Stimulated activated CD8-positive, alpha-beta memory T cell treated with anti-CD3 and anti-CD28 coated beads, Interleukin-7, amount 100 ng/mL, for 48 hours (primary cell): ENCODE measurements around the gene TMEM92.
"Not testable (repeated sequence)": the region's sequence is repeated elsewhere in the genome, so short reads cannot be mapped to it uniquely, and the experiment has no call there.

Experiments
- DNase-seq, 2 donors: peaks; one replicate each; pipeline ENCODE4 v3.0.0-alpha.2; 2020; ENCODE audit warnings: low read depth in 1 of 2; ENCODE audit errors: extremely low read depth in 1 of 2

TMEM92 gene

DNA sequence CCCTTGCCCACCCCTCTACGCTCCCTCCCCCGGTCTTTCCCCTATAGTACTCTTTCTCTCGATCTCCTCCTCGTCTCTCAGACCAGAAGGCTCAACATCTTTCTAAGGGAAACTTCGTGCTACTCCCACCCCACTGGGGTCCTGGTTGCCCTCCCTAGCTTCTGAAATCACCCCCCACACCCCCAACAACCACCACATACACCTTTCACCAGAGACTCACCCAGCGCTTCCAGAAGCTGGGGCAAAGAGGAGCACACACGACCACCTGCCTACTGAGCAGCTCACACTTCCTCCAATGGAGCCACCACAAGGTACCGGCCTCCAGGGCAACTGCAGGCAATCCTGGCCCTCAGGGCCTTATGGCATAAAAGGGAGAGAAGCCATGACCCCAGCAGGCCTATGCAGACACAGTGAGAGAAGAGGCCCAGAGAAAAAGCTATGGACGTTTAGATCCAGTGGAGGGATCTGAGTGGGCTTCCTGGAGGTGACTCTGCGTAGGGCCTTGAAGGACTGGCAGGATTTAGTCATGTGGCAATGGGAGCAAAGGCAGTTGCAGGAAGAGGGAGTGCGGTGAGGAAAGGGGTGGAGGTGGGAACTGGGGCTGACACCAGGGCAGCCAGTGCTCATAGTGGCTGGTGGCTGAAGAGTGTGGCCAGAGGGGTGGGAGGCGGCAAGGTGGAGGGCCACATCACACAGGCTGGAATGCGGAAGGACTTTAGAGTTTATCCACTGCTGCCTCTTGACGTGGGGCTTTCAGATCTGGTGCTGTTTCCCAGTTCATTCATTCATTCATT lies 12.1 kb upstream of the TMEM92 start:
- no peak for DNase-seq

DNA sequence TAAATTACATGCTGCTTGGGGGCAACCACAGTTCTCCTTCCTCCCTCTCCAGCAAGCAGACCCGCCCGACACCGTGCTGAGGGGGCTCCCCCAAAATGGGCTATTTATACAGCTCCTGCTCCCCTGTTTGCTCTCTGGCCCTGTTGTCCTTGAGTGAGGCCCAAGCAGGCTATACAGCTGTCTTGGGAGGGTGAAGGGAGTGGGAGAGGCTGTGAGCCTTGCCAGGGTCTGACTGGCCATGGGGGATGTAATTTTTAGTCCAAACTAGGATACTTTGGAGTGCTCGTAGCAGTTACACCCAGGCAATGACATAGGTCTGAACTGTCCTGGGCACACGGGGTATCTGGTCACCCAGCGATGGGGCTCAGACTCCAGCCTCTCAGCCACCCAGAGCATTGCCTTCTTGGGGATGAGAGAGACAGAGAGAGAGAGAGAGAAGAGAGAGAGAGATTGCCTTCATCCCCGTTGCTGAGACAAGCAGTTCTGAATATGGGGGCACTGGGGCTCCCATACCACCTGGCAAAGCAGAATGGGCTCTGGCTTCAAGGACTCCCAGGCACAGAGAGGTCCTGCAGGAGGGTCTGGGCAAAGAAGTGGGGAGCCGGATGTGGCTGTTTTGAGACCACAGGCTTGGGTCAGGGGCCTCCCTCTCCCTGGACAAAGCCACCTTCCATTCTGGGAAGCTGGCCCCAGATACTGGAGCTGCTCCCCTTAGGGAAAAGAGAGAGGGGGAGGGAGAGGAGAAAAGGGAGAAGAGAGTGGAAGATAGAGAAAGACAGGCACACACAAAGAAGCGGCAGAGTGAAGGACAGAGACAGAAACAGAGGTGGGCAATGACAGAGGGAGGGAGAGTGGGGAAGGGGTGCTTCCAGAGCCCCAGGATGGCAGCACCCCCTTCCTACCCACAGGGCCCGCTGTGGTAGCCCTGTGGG lies 10.7 kb upstream of the TMEM92 start:
- DNase-seq: no peak

DNA sequence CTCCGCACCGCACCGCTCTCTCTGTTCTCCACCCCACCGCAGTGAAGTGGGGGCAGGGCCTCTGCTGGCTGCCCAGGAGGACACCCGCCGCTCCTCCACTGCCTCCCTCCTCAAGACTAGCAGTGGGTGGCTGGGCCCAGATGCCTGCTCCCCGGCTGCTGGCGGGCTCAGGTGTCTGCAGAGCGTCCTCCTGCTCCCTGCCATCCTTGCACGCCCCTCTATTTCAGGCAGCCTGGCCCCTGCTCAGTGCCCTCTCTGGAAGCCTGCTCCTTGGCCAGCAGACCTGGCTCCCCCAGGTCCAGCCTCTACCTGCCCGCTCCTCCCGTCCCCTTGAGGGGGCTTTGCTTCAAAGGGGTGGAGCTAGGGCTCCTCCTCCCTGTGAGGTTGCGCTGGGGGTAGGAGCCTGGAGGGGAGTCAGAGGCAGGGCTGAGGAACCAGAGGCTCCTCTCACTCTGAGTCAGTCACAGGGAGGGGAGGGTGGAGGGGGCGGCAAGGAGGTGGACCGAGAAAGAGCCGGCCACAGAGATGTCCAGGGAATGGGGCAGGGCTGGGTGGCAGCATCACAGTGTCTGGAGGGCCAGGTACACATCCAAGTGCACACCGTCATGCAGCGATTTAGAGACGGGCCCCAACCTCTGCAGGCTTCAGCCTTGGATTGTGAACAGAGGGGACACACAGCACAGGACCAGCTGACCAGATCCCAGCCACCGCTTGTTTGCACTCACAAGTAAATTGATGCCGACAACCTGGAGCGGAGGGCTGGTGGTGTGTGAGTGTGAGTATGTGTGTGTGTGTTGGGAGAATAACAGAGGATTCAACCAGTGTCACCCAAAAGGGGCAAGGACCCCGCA lies 9.8 kb upstream of the TMEM92 start:
- DNase-seq: no peak

DNA sequence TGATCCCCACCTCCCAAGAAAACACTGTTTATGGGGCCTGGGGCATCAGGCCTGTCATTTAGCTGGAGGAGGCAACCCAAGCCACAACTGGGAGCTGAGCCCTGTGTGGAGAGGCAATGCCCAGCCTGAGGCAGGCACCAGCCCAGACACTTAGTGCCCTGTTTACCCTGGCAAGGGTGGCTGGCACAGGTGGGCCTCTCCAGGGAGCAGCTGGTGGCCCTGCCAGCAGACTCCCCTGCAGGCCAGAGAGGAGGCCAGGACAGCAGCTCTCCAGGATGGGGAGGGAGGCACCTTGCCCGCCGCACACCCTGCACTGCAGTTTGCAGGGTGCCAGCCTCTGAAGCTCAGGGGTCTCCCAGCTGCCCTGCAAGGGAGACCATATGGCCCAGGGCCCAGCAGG lies 9.1 kb upstream of the TMEM92 start:
- DNase-seq: no peak

DNA sequence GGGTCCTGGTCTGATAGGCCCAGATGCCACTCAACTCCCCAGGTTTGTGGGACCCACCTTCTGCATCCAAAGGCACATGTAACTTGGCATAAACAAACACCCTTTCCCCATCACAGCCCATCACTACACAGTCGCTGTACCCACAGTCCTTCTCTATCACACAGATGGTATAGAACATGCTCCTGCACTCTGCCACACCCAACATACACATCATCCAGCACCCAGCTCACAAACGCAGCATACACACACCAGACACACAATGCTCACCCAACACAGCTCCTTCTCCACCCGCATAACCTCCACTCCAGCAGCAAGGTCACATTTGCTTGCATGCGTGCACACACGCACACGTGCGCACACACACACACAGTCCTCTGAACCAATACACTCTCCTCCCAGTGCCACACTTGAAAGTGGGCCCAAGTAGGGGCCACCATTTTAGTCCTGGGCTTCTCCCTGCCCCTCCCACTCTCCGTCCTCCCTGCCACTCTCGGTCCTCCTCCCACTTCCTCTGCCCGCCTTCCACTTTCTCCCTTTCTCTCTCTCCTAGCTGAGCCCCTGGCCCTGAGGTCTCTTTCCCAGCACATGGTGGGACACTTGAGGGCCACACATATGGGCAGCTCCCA lies 8.5 kb upstream of the TMEM92 start:
- DNase-seq: no peak

DNA sequence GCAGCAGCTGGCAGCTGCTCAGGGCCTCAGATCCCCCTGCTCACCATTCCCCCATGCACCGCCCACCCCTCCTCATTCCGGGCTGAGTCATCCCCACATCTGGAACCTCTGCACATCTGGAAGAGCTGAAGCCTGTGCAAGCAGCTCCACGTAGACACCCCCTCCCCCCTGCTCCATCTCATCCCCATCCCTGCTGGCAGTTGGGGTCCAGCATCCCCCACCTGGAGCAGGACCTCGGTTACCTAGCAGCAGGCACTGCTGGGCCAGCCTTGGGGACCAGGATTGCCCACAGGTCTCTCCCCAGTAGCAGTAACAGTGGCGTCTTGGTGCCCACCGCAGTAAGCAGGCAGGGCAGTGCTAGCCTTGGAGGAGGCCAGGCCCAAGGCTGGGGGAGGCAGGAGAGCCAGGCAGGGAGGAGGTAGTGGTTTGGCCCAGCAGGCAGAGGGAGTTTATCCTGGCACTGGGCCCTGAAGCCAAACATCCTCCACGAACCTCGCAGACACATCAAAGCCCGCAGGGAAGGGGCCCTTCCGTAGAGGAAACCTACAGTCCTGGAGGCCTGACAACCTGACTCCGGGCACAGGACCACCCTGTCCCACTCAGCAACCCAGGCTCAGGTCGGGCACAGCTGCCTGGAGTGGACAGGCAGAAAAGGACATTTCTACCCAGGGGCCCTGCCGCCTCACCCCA lies 7.7 kb upstream of the TMEM92 start:
- DNase-seq: no peak

DNA sequence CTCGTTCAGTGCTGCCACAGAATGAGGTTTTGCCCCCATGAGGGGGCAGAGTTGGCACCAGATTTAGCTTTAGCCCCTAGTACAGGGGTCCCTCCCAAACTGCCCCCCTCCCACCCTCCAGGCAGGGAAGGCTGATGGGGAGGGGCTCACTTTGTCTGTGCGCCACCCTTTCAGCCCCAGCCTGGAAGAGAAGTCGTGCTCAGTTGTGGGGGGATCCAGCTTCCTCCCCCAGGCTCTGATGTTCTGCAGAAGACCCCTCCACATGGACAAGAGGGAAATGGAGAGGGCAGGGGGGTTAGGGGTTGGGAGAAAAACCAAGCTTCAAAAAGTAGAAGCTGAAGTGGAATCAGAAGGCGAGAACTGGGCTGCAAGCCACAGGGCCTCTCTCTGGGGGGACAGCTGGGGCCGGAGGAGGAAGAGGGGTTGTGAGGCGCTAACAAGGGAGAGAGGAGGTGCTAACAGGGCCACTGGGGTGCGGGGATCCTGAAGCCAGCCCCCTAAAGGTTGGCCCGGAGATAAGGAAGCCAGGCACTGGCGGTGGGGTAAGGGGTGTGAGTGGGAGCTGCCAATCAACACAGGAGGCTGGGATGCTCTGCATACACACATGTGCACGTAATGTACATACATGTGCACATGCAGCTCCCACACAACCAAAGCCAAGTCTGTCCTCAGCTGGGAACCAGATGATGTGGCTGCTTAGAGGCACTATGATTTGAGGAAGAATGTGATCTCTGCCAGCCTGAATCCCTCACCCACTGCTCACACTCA lies 7.0 kb upstream of the TMEM92 start:
- DNase-seq: no peak

DNA sequence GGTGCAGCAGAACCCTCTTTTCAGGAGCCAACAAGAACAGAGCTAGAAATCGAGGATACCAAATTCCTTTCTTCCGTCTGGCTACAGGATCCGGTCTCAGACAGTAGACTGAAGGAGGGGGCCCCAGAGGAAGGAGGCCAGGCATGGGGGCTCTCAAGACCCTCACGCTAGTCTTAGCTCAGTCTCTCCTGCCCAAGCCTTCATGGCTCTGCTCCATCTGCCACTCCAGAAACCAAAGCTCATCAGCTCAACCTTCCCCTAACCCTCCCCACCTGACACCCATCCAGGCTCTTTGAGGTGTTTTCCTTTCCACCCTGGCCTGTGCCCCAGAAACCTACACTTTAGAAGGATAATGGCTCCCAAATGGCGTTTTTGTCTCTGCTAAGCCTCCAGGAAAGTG lies 6.2 kb upstream of the TMEM92 start:
- no peak for DNase-seq

DNA sequence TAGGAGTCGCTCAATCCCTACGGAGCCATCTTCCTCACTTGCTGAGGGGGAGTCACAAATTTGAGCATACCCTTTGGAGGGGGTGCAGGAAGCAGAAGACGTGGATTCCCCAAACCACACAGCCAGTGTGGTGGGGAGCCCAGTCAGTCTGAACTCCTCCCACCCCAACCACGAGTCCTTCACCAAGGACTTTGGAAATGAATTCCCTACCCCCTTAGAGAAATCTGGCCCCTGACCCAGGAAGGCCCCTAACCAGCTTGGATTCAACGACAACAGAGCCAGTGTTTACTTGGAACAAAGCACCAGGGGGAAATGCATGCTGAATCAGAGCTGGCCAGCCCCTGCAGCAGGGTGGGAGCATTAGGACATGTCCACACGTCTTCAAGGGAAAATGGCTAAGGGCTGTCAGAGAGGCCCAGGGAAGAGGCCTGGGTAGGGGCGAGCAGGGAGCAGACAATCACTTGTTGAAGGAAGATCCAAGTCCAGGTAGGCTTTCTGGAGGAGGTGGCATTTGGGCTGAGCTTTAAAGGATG lies 5.5 kb upstream of the TMEM92 start:
- DNase-seq: no peak

DNA sequence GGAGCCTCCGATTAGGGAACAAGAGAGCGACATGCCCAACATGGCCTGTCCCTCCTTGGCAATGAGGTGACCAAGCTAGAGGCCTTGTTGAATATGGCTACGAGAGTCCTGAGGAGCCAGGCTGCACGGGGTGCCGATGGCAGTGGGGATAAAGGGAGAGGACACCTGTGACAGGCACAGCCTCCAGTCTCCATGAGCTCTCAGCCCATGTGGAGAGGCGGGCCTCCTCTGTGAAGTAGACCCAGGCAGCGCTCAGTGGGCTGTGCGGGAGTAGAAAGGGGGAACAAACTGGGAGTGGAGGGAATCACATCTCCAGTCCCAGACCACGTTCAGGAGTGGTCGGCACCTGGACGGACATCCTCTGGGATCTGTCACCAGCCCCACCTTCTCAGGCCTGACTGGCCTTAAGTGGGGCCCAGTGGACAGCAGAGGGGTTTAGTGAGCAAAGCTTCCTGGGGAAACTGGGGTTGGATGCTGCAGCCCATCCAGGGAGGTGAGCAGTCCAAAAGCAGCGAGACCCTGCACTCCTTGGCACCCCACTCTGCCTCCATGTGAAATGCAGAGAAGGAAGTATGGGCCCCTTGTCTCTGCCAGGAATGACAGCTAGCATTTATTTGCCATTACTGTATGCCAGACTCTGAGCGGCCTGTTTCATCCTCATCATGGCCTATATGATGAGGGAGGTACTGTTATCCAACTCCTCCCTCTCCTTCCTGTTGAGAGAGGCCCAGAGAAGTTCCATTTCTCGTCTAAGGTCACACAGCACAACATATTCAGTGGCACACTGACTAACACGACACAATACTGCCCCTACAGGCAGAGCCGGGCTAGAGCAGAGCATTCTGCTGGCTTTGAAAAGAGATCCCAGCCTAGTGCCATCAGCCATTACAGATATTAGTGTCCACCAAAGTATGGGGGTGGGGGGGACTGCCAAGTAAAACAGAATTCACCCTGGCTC lies 4.5 kb upstream of the TMEM92 start:
- DNase-seq: peak; percentile 9 to 55

DNA sequence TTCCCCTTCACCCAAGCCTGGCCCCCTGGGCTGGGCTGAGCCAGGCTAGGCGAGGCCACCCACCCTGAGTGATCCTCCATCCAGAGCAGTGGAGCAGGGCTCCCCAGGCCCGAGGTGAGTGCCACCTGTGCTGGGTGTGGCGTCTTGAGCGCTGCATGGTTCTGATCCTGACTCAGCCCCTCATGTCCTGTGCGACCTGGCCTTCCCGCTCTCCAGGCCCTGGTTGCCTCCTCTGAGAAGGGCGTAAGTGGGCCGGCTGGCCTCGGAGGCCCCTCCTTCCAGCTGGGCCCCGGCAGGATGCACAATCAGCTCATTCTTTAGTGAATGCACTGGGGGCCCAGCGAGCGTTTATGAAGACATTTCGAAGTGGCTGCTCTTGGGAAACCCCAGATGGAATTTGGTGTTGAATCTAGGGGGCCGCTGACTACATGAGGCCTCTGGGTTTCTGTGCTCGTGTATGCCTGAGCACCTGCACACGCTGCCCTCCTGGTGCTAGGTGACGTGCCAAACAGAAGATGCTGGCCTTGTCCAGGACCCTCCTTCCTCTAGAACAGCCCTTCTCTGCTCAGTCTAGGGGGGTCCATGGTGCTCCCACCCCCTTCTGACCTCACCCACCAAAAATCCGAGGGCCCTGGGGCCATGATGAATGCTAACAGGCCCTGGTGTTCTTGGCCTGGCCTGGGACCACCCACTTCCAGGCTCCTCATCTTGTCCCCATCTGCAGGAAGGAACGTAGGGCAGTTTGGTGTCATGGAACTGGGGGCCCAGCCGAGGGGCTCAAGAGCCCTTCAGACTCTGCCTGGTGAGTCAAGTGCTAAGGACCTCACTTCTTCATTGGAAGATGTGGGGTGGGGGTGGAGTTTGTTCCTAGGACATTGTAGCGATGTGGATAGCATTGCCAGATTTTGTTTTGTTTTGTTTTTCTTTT lies 3.6 kb upstream of the TMEM92 start:
- DNase-seq: no peak

DNA sequence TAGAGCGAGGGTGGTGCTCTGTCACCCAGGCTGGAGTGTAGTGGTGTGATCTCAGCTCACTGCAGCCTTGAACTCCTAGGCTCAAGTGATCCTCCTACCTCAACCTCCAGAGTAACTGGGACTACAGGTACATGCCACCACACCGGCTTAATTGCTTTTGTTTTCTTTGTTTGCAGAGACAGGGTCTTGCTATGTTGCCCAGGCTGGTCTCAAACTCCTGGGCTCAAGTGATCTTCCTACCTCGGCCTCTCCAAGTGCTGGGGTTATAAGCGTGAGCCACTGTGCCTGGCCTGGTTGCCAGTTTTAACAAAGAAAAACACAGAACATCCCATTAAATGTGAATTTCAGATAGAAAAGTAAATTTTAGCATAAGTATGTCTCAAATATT lies 2.9 kb upstream of the TMEM92 start:
- not testable (repeated sequence) for DNase-seq

DNA sequence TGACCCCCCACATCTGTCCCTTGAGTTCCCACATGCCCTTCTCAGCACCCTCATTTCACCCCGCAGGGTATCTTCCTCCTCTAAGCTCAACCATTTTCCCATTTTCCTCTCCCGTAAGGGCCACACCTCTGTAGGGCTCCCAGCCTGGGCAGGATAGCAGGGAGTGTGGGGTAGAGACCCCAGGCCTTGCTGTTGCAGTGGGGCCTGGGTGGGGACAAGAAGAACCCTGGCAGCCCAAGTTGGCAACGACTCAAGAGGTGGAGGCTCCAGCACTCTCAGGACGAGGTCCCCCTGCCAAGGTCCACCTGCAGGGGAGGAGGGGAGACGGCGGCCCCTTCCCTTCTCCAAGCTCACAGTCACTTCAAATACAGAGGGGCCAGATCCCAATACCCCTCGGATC lies 2.0 kb upstream of the TMEM92 start:
- DNase-seq: no peak

DNA sequence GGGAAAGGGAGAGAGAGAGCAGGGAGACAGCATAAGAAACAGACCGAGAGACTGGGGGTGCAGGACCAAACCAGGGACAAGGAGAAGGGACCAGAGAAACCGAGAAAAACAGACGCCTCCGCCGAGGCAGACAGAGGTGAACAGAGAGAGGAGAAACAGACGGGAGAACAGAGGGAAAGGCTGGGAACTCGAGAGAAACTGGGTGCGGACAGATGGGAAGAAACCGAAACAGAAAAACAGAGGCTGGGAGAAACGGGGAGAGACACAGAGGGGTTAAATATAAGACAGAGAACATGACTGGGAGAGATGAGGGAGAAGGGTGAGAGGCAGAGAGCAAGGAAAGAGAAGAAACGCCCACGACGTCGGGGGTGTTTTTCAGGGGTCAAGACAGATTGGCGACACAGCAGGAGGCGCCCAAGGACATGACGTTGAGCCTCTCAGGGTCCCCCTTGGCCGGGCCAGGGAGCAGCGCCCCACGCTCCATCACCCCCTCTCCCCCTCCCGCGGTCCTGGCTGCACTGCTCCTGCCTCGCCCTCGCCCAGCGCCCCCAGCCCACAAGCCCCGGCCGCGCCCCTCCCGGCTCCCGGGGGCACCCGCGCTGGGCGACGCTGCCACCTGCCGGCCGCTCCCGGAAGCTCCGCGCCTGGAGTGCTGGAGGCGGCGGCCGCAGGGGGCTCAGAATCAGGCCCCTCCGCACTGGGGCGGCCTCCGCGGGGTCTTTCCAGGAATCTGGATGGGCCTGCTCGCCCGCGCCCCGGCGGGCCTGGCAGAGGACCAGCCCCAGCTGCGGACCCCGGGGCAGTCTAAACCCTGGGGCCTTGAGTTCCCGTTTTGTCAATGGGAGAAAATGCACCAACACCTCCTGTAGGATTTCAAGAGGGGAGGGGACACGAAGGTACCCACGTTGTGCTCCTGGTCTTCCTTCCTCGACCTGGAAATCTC lies 1.3 kb upstream of the TMEM92 start:
- DNase-seq: peak in 1 of 2 donors; percentile 13

DNA sequence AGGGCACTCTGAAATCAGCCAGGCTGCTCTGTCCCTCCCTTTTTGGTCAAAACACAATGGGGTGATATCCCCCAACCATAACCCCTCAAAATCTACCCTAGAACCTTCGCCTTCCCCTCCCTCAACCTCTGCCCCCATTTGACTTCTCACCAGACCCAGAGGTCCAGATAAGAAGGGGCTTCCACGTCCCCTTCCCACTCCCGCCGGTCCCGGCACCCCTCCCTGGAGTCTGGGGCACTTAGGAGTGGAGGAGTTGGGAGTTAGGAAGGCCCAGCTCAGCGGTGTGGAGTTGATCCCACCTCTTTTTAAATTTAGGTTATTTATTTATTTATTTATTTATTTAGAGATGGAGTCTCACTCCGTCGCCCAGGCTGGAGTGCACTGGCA lies 619 bp upstream of the TMEM92 start:
- DNase-seq: no peak

DNA sequence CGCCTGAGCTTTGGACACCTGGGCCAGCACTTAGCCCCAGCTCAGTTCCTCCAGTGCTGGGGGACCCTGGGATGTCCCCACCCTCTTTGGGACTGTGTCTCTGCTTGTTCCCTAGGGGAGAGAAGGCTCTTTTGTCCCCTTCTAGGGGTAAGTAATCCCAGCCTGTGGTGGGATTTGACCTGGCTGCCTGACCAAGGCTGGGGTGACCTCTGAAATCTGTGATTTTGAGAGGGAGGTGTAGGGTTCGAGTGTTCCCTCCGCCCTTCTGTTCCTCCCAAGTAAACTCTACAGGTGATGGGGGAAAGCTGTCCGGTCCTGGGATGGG lies 593 bp downstream of the TMEM92 start:
- DNase-seq: no peak
